ENCODE data around the gene SCAP. TPM values are rescaled to one million over a fixed set of nuclear protein-coding genes. Genes with fewer than 3 reads are reported as not detected.

The SCAP gene
- total RNA-seq, 1 experiment from 2014 or later, result 67.6 TPM

DNA sequence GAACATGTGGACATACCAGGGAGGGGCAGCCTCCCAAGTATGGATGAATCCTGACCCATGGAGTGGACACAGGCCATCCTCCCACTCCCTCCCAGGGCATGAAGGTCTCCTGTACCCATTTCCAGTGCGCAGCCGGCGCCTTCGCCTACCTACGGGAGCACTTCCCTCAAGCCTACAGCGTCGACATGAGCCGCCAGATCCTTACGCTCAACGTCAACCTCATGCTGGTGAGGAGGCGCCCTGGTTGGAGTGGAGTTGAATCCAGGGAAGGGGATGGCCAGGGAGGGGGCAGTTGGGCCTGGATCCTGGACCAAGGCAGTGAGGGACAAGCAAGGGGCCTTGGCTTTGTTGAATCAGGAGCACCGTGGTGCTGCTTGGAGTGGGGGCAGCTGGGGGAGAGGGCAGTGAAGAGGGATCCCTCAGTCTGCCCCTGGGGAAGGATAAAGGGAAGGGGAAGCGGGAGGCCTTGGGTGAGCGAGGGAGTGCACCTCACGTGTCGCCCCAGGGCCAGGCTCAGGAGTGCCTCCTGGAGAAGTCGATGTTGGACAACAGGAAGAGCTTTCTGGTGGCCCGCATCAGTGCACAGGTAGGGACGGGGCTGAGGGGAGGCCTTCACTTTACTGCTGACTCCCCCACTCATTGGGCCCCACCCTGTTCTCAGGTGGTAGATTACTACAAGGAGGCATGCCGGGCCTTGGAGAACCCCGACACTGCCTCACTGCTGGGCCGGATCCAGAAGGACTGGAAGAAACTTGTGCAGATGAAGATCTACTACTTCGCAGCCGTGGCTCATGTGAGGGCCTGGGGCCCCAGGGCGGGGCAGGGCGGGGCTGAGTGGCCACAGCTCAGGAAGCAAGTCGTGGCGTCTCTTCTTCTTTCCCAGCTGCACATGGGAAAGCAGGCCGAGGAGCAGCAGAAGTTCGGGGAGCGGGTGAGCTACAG, 69.7 kb downstream of the SCAP start:
- RAD21 ChIA-PET (ENCODE audit: low non-redundant PET in 1 of 2, low total read pairs in 2 of 2, uncharacterized antibody in 2 of 2, unreplicated experiment in 2 of 2), result no interaction called here
- no peak overlapping the region for H3K27ac ChIP-seq (ENCODE audit: low read depth, low read length)

More for the DNA sequence above, 69.7 kb downstream of the SCAP start:
- Histone ChIP-seq H3K4me3 (replicated peaks in 1 of 2; ENCODE audit: low read depth in 1 of 2, low read length in 2 of 2) (no peak overlapping the region), H3K9me3 (ENCODE audit: control insufficient read depth in 1 of 2, insufficient read depth in 1 of 2, low read depth in 1 of 2, low read length in 2 of 2) (no peaks in the 10 kb centered on the region), H3K9ac (ENCODE audit: low read length) (no peak overlapping the region), H3K4me2 (ENCODE audit: low read length) (no peak overlapping the region), H3K4me1 (ENCODE audit: control insufficient read depth in 1 of 2, insufficient read depth in 2 of 2, low read length in 2 of 2) (peaks cover 0 to 2% of the 10 kb centered on the region in 2 experiments; a peak in 2 of 4 replicates), H4K20me1 (ENCODE audit: insufficient read depth) (no peaks in the 10 kb centered on the region), H3K36me3 (ENCODE audit: control insufficient read depth in 1 of 2, insufficient read depth in 2 of 2, low read length in 2 of 2) (peaks cover 3 to 4% of the 10 kb centered on the region in 2 experiments; a peak in 3 of 4 replicates), H3K27me3 (ENCODE audit: insufficient read depth, low read length) (no peaks in the 10 kb centered on the region), H3K79me2 (ENCODE audit: insufficient read depth, low read length) (peaks cover 21% of the 10 kb centered on the region; the same call in 1 of the 2 replicates), H2AFZ (ENCODE audit: low read depth, low read length, poor library complexity, severe bottlenecking) (no peak overlapping the region), H3K9me2 (ENCODE audit: insufficient read depth) (no peaks in the 10 kb centered on the region)
- no peak for TF ChIP-seq JUND (IDR thresholded peaks at IDR 0.05)
- no peak for TF ChIP-seq SP1 (IDR thresholded peaks at IDR 0.05; ENCODE audit: low read depth)
- no peak for TF ChIP-seq CBX3 (IDR thresholded peaks at IDR 0.05; ENCODE audit: low read depth)
- TF ChIP-seq RAD21 (IDR thresholded peaks at IDR 0.05; ENCODE audit: low read depth), result no peak
- TF ChIP-seq EZH2phosphoT487 (IDR thresholded peaks at IDR 0.05; ENCODE audit: borderline replicate concordance), result no peak
- no peak for TF ChIP-seq POLR2A (IDR thresholded peaks at IDR 0.05; ENCODE audit: borderline replicate concordance, extremely low read depth, insufficient read depth, insufficient read length)
- TF ChIP-seq EZH2 (IDR thresholded peaks at IDR 0.05), result no peak
- TF ChIP-seq SRF (IDR thresholded peaks at IDR 0.05; ENCODE audit: low read depth), result no peak
- TF ChIP-seq FOSL1 (IDR thresholded peaks at IDR 0.05; ENCODE audit: low read depth), result no peak
- TF ChIP-seq, protein P1, sequence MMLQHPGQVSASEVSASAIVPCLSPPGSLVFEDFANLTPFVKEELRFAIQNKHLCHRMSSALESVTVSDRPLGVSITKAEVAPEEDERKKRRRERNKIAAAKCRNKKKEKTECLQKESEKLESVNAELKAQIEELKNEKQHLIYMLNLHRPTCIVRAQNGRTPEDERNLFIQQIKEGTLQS (IDR thresholded peaks at IDR 0.05), result no peak
- no peak for TF ChIP-seq ELF1 (IDR thresholded peaks at IDR 0.05; ENCODE audit: borderline replicate concordance, low read depth)
- TF ChIP-seq, protein P2, sequence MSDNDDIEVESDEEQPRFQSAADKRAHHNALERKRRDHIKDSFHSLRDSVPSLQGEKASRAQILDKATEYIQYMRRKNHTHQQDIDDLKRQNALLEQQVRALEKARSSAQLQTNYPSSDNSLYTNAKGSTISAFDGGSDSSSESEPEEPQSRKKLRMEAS (IDR thresholded peaks at IDR 0.05), result no peak
- no peak for TF ChIP-seq ZFX (IDR thresholded peaks at IDR 0.05)
- TF ChIP-seq SIN3A (IDR thresholded peaks at IDR 0.05; ENCODE audit: low read depth), result no peak
- no peak for TF ChIP-seq CEBPB (IDR thresholded peaks at IDR 0.05; ENCODE audit: low read depth)
- TF ChIP-seq, protein P3, sequence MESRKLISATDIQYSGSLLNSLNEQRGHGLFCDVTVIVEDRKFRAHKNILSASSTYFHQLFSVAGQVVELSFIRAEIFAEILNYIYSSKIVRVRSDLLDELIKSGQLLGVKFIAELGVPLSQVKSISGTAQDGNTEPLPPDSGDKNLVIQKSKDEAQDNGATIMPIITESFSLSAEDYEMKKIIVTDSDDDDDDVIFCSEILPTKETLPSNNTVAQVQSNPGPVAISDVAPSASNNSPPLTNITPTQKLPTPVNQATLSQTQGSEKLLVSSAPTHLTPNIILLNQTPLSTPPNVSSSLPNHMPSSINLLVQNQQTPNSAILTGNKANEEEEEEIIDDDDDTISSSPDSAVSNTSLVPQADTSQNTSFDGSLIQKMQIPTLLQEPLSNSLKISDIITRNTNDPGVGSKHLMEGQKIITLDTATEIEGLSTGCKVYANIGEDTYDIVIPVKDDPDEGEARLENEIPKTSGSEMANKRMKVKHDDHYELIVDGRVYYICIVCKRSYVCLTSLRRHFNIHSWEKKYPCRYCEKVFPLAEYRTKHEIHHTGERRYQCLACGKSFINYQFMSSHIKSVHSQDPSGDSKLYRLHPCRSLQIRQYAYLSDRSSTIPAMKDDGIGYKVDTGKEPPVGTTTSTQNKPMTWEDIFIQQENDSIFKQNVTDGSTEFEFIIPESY (IDR thresholded peaks at IDR 0.05; ENCODE audit: extremely low read depth, insufficient replicate concordance, low read length), result no peak
- TF ChIP-seq TCF7L2 (IDR thresholded peaks at IDR 0.05; ENCODE audit: borderline replicate concordance, extremely low read depth, insufficient read depth, insufficient read length), result no peak
- TF ChIP-seq ZNF274 (IDR thresholded peaks at IDR 0.05; ENCODE audit: low read depth, low read length), result no peak
- TF ChIP-seq YY1 (IDR thresholded peaks at IDR 0.05; ENCODE audit: extremely low read depth, insufficient replicate concordance, low read depth, low read length), result no peak
- POLR2A ChIA-PET, result no interaction called here
- no TSS peak for BruUV-seq (replicated peaks)
- CTCF ChIA-PET, result interaction anchor here (0.6 kb wide), 1 partner anchor 1537 kb away, joined by 3 read pairs; no protein-coding TSS in a partner anchor
- DNase-seq (ENCODE audit: low read depth, low spot score), result no peak
- intact Hi-C loops (cut with micrococcal nuclease), result no loop called here
- ATAC-seq, result peak; percentile 8; the same call in 1 of the 2 replicates

Measured in HCT116 (cell line).